CD4-positive, CD25-positive, alpha-beta regulatory T cell (primary cell): ENCODE results near the gene CSRP2. TPM values are rescaled to one million over a fixed set of nuclear protein-coding genes. Genes with fewer than 3 reads are reported as not detected.

Experiments
- ATAC-seq, 2 donors: fragments of 150-1000 bp; cut with Tn5 transposase; one replicate each; pipeline ENCODE4 v1.10.0; 2021; ENCODE audit warnings: low read depth in 2 of 2, moderate number of reproducible peaks in 2 of 2, moderate library complexity in 1 of 2
- DNase-seq, 3 donors: peaks; one replicate each; pipeline versions ENCODE4 v3.0.0 to v3.0.0-alpha.2; 2012 to 2022; ENCODE audit warnings: mixed read lengths in 1 of 3
- H3K27ac ChIP-seq: one replicate; pipeline ENCODE4 v1.7.0; 2013; ENCODE audit warnings: mild to moderate bottlenecking, low read length; ENCODE audit not compliant: insufficient read depth, poor library complexity, severe bottlenecking
- H3K27me3 ChIP-seq: one replicate; pipeline ENCODE4 v1.7.0; 2013; ENCODE audit warnings: low read length; ENCODE audit not compliant: control insufficient read depth, insufficient read depth
- H3K36me3 ChIP-seq: one replicate; pipeline ENCODE4 v1.7.0; 2013; ENCODE audit warnings: mild to moderate bottlenecking, low read length, moderate library complexity; ENCODE audit not compliant: control insufficient read depth, insufficient read depth
- H3K4me1 ChIP-seq: 2 replicates; pipeline ENCODE4 v1.7.0; 2013; ENCODE audit warnings: mild to moderate bottlenecking, low read length; ENCODE audit not compliant: insufficient read depth, control insufficient read depth, poor library complexity, severe bottlenecking
- H3K4me3 ChIP-seq: one replicate; pipeline ENCODE4 v1.7.0; 2013; ENCODE audit warnings: low read depth, mild to moderate bottlenecking, low read length, moderate library complexity
- H3K9me3 ChIP-seq, 2 experiments: 1 replicate in 1 of 2; 2 replicates in 1 of 2; pipeline ENCODE4 v1.7.0; 2013; ENCODE audit warnings: low read length in 2 of 2, mild to moderate bottlenecking in 1 of 2, moderate library complexity in 1 of 2; ENCODE audit not compliant: control insufficient read depth in 2 of 2
- H3K27ac Mint-ChIP-seq, 3 donors: one replicate each; pipeline ENCODE4 v1.8.0; 2020 to 2022; ENCODE audit warnings: mild to moderate bottlenecking in 3 of 3, mixed read lengths in 3 of 3, moderate library complexity in 2 of 3
- H3K27me3 Mint-ChIP-seq: one replicate; pipeline ENCODE4 v1.8.0; 2022; ENCODE audit warnings: mild to moderate bottlenecking, mixed read lengths
- H3K36me3 Mint-ChIP-seq: one replicate; pipeline ENCODE4 v1.8.0; 2020; ENCODE audit warnings: mixed read lengths
- H3K4me1 Mint-ChIP-seq, 4 donors: one replicate each; pipeline ENCODE4 v1.8.0; 2020 to 2022; ENCODE audit warnings: mixed read lengths in 4 of 4, mild to moderate bottlenecking in 1 of 4
- H3K4me3 Mint-ChIP-seq, 4 donors: one replicate each; pipeline ENCODE4 v1.8.0; 2020 to 2022; ENCODE audit warnings: mild to moderate bottlenecking in 4 of 4, mixed read lengths in 4 of 4, moderate library complexity in 3 of 4
- H3K9me3 Mint-ChIP-seq, 7 donors: one replicate each; pipeline ENCODE4 v1.8.0; 2020 to 2022; ENCODE audit warnings: mixed read lengths in 7 of 7, mild to moderate bottlenecking in 3 of 7, moderate library complexity in 2 of 7
- polyA plus RNA-seq, 4 donors: library from polyadenylated mRNA; unstranded; fragments of 300-500 nt; fragmentation: Illumina TruSeq; gene quantifications; one replicate each; pipeline ENCODE4 v1.2.3, GENCODE V29; 2021
- total RNA-seq: library from RNA; stranded (reverse); gene quantifications from one replicate; pipeline ENCODE4 v1.2.3, GENCODE V29; 2022

CSRP2 gene
- total and polyA plus RNA-seq, 5 donors from 2014 or later = 0.42 to 1.7 (median 0.53) TPM; not detected in 1

- Mint-ChIP-seq H3K36me3 (no peaks in the 10 kb centered on the region), H3K4me1 (no peaks in the 10 kb centered on the region), H3K27me3 (peaks cover 37% of the 10 kb centered on the region), H3K4me3 (no peak overlapping the region), H3K9me3 (peaks cover 0 to 2% (median 0%) of the 10 kb centered on the region in 7 donors), H3K27ac (no peak overlapping the region)
- Histone ChIP-seq H3K9me3 (no peaks in the 10 kb centered on the region), H3K27ac (no peak overlapping the region), H3K36me3 (no peaks in the 10 kb centered on the region), H3K4me1 (no peaks in the 10 kb centered on the region), H3K27me3 (peaks cover 7% of the 10 kb centered on the region), H3K4me3 (no peak overlapping the region)
- ATAC-seq (no peak), DNase-seq (no peak)
These were observed 40.8 kb upstream of the CSRP2 start for GRCh38 chr12:76919383-76920171.

GRCh38 chr12:76916170-76916540 lies 37.3 kb upstream of the CSRP2 start:
- H3K4me3 Mint-ChIP-seq = no peak overlapping the region
- Histone ChIP-seq H3K4me1 (no peaks in the 10 kb centered on the region), H3K9me3 (no peaks in the 10 kb centered on the region), H3K27ac (no peak overlapping the region), H3K4me3 (no peak overlapping the region), H3K36me3 (no peaks in the 10 kb centered on the region), H3K27me3 (peaks cover 9% of the 10 kb centered on the region)
- no peaks in the 10 kb centered on the region for H3K9me3 Mint-ChIP-seq
- H3K36me3 Mint-ChIP-seq = no peaks in the 10 kb centered on the region
- ATAC-seq (no peak), DNase-seq (no peak)
- peaks cover 44% of the 10 kb centered on the region for H3K27me3 Mint-ChIP-seq
- H3K4me1 Mint-ChIP-seq = no peaks in the 10 kb centered on the region
- no peak overlapping the region for H3K27ac Mint-ChIP-seq

- no peaks in the 10 kb centered on the region for H3K9me3 Mint-ChIP-seq
- ATAC-seq (no peak), DNase-seq (no peak)
- Histone ChIP-seq H3K9me3 (no peaks in the 10 kb centered on the region), H3K4me1 (no peaks in the 10 kb centered on the region), H3K27me3 (peaks cover 9% of the 10 kb centered on the region), H3K36me3 (no peaks in the 10 kb centered on the region), H3K27ac (no peak overlapping the region), H3K4me3 (no peak overlapping the region)
- no peaks in the 10 kb centered on the region for H3K4me1 Mint-ChIP-seq
- no peak overlapping the region for H3K27ac Mint-ChIP-seq
- H3K4me3 Mint-ChIP-seq = no peak overlapping the region
- no peaks in the 10 kb centered on the region for H3K36me3 Mint-ChIP-seq
- H3K27me3 Mint-ChIP-seq = peaks cover 42% of the 10 kb centered on the region
These were observed 36.7 kb upstream of the CSRP2 start for GRCh38 chr12:76915361-76916169.

GRCh38 chr12:76914102-76914859 lies 35.5 kb upstream of the CSRP2 start:
- Mint-ChIP-seq H3K4me3 (no peak overlapping the region), H3K36me3 (no peaks in the 10 kb centered on the region), H3K4me1 (no peaks in the 10 kb centered on the region), H3K27ac (no peak overlapping the region), H3K27me3 (peaks cover 41% of the 10 kb centered on the region), H3K9me3 (no peaks in the 10 kb centered on the region)
- Histone ChIP-seq H3K27ac (no peak overlapping the region), H3K4me1 (no peaks in the 10 kb centered on the region), H3K9me3 (no peaks in the 10 kb centered on the region), H3K36me3 (no peaks in the 10 kb centered on the region), H3K4me3 (no peak overlapping the region), H3K27me3 (peaks cover 9% of the 10 kb centered on the region)
- DNase-seq = no peak
- ATAC-seq = no peak

GRCh38 chr12:76909290-76909689 lies 30.5 kb upstream of the CSRP2 start:
- peaks cover 29% of the 10 kb centered on the region for H3K27me3 Mint-ChIP-seq
- no peak overlapping the region for H3K4me3 Mint-ChIP-seq
- no peaks in the 10 kb centered on the region for H3K4me1 Mint-ChIP-seq
- H3K4me3 ChIP-seq = no peak overlapping the region
- H3K9me3 Mint-ChIP-seq = peaks cover 0 to 2% (median 0%) of the 10 kb centered on the region in 7 donors
- H3K4me1 ChIP-seq = no peaks in the 10 kb centered on the region
- ATAC-seq = no peak
- no peaks in the 10 kb centered on the region for H3K9me3 ChIP-seq
- no peak overlapping the region for H3K27ac Mint-ChIP-seq
- H3K27ac ChIP-seq = no peak overlapping the region
- no peaks in the 10 kb centered on the region for H3K36me3 Mint-ChIP-seq
- H3K27me3 ChIP-seq = peaks cover 5% of the 10 kb centered on the region
- H3K36me3 ChIP-seq = no peaks in the 10 kb centered on the region
- no peak for DNase-seq

GRCh38 chr12:76908303-76909017 lies 29.6 kb upstream of the CSRP2 start:
- Mint-ChIP-seq H3K36me3 (no peaks in the 10 kb centered on the region), H3K27me3 (peaks cover 25% of the 10 kb centered on the region), H3K4me3 (no peak overlapping the region), H3K27ac (no peak overlapping the region), H3K9me3 (peaks cover 0 to 2% (median 0%) of the 10 kb centered on the region in 7 donors), H3K4me1 (no peaks in the 10 kb centered on the region)
- no peaks in the 10 kb centered on the region for H3K36me3 ChIP-seq
- DNase-seq (no peak), ATAC-seq (no peak)
- no peak overlapping the region for H3K4me3 ChIP-seq
- H3K4me1 ChIP-seq = no peaks in the 10 kb centered on the region
- H3K27ac ChIP-seq = no peak overlapping the region
- H3K27me3 ChIP-seq = peaks cover 5% of the 10 kb centered on the region
- H3K9me3 ChIP-seq = no peaks in the 10 kb centered on the region

- H3K4me3 ChIP-seq = no peak overlapping the region
- Mint-ChIP-seq H3K36me3 (no peaks in the 10 kb centered on the region), H3K27ac (no peak overlapping the region), H3K9me3 (peaks cover 0 to 2% (median 0%) of the 10 kb centered on the region in 7 donors), H3K4me1 (peaks cover 0 to 8% (median under 1%) of the 10 kb centered on the region in 4 donors), H3K4me3 (no peak overlapping the region), H3K27me3 (peaks cover 11% of the 10 kb centered on the region)
- H3K4me1 ChIP-seq = no peaks in the 10 kb centered on the region
- no peaks in the 10 kb centered on the region for H3K36me3 ChIP-seq
- H3K27ac ChIP-seq = no peak overlapping the region
- DNase-seq (no peak), ATAC-seq (no peak)
- H3K9me3 ChIP-seq = no peaks in the 10 kb centered on the region
- no peaks in the 10 kb centered on the region for H3K27me3 ChIP-seq
These were observed 23.0 kb upstream of the CSRP2 start for GRCh38 chr12:76901628-76902380.
